ENCODE data around the gene DCBLD2. TPM values are rescaled to one million over a fixed set of nuclear protein-coding genes. Genes with fewer than 3 reads are reported as not detected.
A peak's percentile ranks its signal among the peaks of the same experiment; 100 is the strongest.

The DCBLD2 gene
- total and polyA plus RNA-seq, 2 of the 13 experiments (the other 11 are each of a cell fraction or from before 2014, with no cell fraction given) = 43.8 to 56.9 TPM

- peak; percentile 77; the same call in 1 of the 2 replicates for TF ChIP-seq NCOR1 (IDR thresholded peaks at IDR 0.05; ENCODE audit: borderline replicate concordance, low read length)
- TF ChIP-seq ZNF12 (CRISPR knock-in tag; IDR thresholded peaks at IDR 0.05) = 0 out of 2 replicates have a peak, but pooled peaks have one; percentile 44
- TF ChIP-seq TAF15 (IDR thresholded peaks at IDR 0.05; ENCODE audit: low read depth, low read length, poor library complexity, severe bottlenecking) = no peak
- peak; percentile 93 for TF ChIP-seq BCL6 (CRISPR knock-in tag; IDR thresholded peaks at IDR 0.05)
- 0 out of 2 replicates have a peak, but pooled peaks have one; percentile 38 for TF ChIP-seq ATF1 (CRISPR knock-in tag; IDR thresholded peaks at IDR 0.05)
- no peak for TF ChIP-seq NONO (IDR thresholded peaks at IDR 0.05)
- TF ChIP-seq NONO (CRISPR knock-in tag; conservative IDR thresholded peaks at IDR 0.05) = peak; percentile 79
- peak; percentile 47; the same call in 1 of the 2 replicates for TF ChIP-seq ZNF292 (CRISPR knock-in tag; IDR thresholded peaks at IDR 0.05; ENCODE audit: borderline replicate concordance, low read depth)
- TF ChIP-seq GATAD2A (CRISPR knock-in tag; IDR thresholded peaks at IDR 0.05) = peak; percentile 85
- no peak for TF ChIP-seq SETDB1 (CRISPR knock-in tag; IDR thresholded peaks at IDR 0.05; ENCODE audit: borderline replicate concordance)
- TF ChIP-seq, protein P1, sequence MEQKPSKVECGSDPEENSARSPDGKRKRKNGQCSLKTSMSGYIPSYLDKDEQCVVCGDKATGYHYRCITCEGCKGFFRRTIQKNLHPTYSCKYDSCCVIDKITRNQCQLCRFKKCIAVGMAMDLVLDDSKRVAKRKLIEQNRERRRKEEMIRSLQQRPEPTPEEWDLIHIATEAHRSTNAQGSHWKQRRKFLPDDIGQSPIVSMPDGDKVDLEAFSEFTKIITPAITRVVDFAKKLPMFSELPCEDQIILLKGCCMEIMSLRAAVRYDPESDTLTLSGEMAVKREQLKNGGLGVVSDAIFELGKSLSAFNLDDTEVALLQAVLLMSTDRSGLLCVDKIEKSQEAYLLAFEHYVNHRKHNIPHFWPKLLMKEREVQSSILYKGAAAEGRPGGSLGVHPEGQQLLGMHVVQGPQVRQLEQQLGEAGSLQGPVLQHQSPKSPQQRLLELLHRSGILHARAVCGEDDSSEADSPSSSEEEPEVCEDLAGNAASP (CRISPR knock-in tag; IDR thresholded peaks at IDR 0.05; ENCODE audit: borderline replicate concordance) = peak; percentile 70; the same call in 1 of the 2 replicates
- TF ChIP-seq, protein P2, sequence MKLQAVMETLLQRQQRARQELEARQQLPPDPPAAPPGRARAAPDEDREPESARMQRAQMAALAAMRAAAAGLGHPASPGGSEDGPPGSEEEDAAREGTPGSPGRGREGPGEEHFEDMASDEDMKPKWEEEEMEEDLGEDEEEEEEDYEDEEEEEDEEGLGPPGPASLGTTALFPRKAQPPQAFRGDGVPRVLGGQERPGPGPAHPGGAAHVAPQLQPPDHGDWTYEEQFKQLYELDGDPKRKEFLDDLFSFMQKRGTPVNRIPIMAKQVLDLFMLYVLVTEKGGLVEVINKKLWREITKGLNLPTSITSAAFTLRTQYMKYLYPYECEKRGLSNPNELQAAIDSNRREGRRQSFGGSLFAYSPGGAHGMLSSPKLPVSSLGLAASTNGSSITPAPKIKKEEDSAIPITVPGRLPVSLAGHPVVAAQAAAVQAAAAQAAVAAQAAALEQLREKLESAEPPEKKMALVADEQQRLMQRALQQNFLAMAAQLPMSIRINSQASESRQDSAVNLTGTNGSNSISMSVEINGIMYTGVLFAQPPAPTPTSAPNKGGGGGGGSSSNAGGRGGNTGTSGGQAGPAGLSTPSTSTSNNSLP (IDR thresholded peaks at IDR 0.05; ENCODE audit: low read depth, low read length) = 0 out of 2 replicates have a peak, but pooled peaks have one; percentile 17
- peak; percentile 68 for TF ChIP-seq ZMYM2 (CRISPR knock-in tag; IDR thresholded peaks at IDR 0.05)
- TF ChIP-seq NR2F6 (IDR thresholded peaks at IDR 0.05) = peak; percentile 80
- peak; percentile 88 for TF ChIP-seq NR2F6 (CRISPR knock-in tag; IDR thresholded peaks at IDR 0.05)
- TF ChIP-seq SAP130 (CRISPR knock-in tag; IDR thresholded peaks at IDR 0.05; ENCODE audit: low read depth) = peak; percentile 51; the same call in 1 of the 2 replicates
- TF ChIP-seq, protein P3, sequence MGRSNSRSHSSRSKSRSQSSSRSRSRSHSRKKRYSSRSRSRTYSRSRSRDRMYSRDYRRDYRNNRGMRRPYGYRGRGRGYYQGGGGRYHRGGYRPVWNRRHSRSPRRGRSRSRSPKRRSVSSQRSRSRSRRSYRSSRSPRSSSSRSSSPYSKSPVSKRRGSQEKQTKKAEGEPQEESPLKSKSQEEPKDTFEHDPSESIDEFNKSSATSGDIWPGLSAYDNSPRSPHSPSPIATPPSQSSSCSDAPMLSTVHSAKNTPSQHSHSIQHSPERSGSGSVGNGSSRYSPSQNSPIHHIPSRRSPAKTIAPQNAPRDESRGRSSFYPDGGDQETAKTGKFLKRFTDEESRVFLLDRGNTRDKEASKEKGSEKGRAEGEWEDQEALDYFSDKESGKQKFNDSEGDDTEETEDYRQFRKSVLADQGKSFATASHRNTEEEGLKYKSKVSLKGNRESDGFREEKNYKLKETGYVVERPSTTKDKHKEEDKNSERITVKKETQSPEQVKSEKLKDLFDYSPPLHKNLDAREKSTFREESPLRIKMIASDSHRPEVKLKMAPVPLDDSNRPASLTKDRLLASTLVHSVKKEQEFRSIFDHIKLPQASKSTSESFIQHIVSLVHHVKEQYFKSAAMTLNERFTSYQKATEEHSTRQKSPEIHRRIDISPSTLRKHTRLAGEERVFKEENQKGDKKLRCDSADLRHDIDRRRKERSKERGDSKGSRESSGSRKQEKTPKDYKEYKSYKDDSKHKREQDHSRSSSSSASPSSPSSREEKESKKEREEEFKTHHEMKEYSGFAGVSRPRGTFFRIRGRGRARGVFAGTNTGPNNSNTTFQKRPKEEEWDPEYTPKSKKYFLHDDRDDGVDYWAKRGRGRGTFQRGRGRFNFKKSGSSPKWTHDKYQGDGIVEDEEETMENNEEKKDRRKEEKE (IDR thresholded peaks at IDR 0.05) = no peak
- peak; percentile 33; the same call in 1 of the 2 replicates for TF ChIP-seq ATM (IDR thresholded peaks at IDR 0.05; ENCODE audit: borderline replicate concordance)
- peak; percentile 40; the same call in 1 of the 2 replicates for TF ChIP-seq THAP11 (CRISPR knock-in tag; IDR thresholded peaks at IDR 0.05)
- TF ChIP-seq, protein P4, sequence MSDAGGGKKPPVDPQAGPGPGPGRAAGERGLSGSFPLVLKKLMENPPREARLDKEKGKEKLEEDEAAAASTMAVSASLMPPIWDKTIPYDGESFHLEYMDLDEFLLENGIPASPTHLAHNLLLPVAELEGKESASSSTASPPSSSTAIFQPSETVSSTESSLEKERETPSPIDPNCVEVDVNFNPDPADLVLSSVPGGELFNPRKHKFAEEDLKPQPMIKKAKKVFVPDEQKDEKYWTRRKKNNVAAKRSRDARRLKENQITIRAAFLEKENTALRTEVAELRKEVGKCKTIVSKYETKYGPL (CRISPR knock-in tag; IDR thresholded peaks at IDR 0.05) = 0 out of 2 replicates have a peak, but pooled peaks have one; percentile 60
- TF ChIP-seq TBX3 (IDR thresholded peaks at IDR 0.05; ENCODE audit: borderline replicate concordance) = peak; percentile 46; the same call in 1 of the 2 replicates
- TF ChIP-seq ZNF234 (CRISPR knock-in tag; conservative IDR thresholded peaks at IDR 0.05) = no peak
- TF ChIP-seq ZSCAN9 (CRISPR knock-in tag; IDR thresholded peaks at IDR 0.05; ENCODE audit: borderline replicate concordance) = no peak
- no peak for TF ChIP-seq ZBTB42 (CRISPR knock-in tag; IDR thresholded peaks at IDR 0.05)
Measured at GRCh38 chr3:98786364-98787006, 115.0 kb downstream of the DCBLD2 start (continued).

Measured in HepG2 (cell line).